ENCODE data around the gene ABI3BP.

The ABI3BP gene

GRCh38 chr3:100782348-100782747 is 210.9 kb downstream of the ABI3BP start:
- no peak for TF ChIP-seq CTCF (IDR thresholded peaks at IDR 0.05; ENCODE audit: low read depth, low read length)
- H3K4me3 ChIP-seq (replicated peaks in 1 of 2; ENCODE audit: low read depth in 2 of 2, low read length in 2 of 2), result no peak overlapping the region
- no peak for DNase-seq (ENCODE audit: low read depth in 2 of 2)

GRCh38 chr3:100781301-100781700 is 211.9 kb downstream of the ABI3BP start:
- DNase-seq (ENCODE audit: low read depth in 2 of 2), result peak in 1 of 2 donors; percentile 34
- no peak for TF ChIP-seq CTCF (IDR thresholded peaks at IDR 0.05; ENCODE audit: low read depth, low read length)
- H3K4me3 ChIP-seq (replicated peaks in 1 of 2; ENCODE audit: low read depth in 2 of 2, low read length in 2 of 2), result no peak overlapping the region

GRCh38 chr3:100780071-100780622 is 213.1 kb downstream of the ABI3BP start:
- no peak for TF ChIP-seq CTCF (IDR thresholded peaks at IDR 0.05; ENCODE audit: low read depth, low read length)
- no peak overlapping the region for H3K4me3 ChIP-seq (replicated peaks in 1 of 2; ENCODE audit: low read depth in 2 of 2, low read length in 2 of 2)
- no peak for DNase-seq (ENCODE audit: low read depth in 2 of 2)

- no peak for TF ChIP-seq CTCF (IDR thresholded peaks at IDR 0.05; ENCODE audit: low read depth, low read length)
- no peak overlapping the region for H3K4me3 ChIP-seq (replicated peaks in 1 of 2; ENCODE audit: low read depth in 2 of 2, low read length in 2 of 2)
- DNase-seq (ENCODE audit: low read depth in 2 of 2), result no peak
These were observed 213.7 kb downstream of the ABI3BP start for GRCh38 chr3:100779480-100779879.

- DNase-seq (ENCODE audit: low read depth in 2 of 2), result peak in 1 of 2 donors; percentile 69
- H3K4me3 ChIP-seq (replicated peaks in 1 of 2; ENCODE audit: low read depth in 2 of 2, low read length in 2 of 2), result no peak overlapping the region
These were observed 215.9 kb downstream of the ABI3BP start for GRCh38 chr3:100777271-100777670.

GRCh38 chr3:100776746-100777145 is 216.5 kb downstream of the ABI3BP start:
- TF ChIP-seq CTCF (IDR thresholded peaks at IDR 0.05; ENCODE audit: low read depth, low read length), result no peak
- no peak overlapping the region for H3K4me3 ChIP-seq (replicated peaks in 1 of 2; ENCODE audit: low read depth in 2 of 2, low read length in 2 of 2)
- DNase-seq (ENCODE audit: low read depth in 2 of 2), result peak in 1 of 2 donors; percentile 34

More at GRCh38 chr3:100777271-100777670, 215.9 kb downstream of the ABI3BP start:
- TF ChIP-seq CTCF (IDR thresholded peaks at IDR 0.05; ENCODE audit: low read depth, low read length), result no peak

All from cardiac fibroblast (primary cell).